Skeletal muscle tissue (tissue), 4 donors: ENCODE measurements around the gene INPP4A. TPM values are rescaled to one million over a fixed set of nuclear protein-coding genes. Genes with fewer than 3 reads are reported as not detected.

Experiments used
- H3K27ac ChIP-seq: one replicate; pipeline ENCODE4 v1.7.0; 2013; ENCODE audit warnings: mild to moderate bottlenecking, low read depth, low read length, inconsistent platforms
- H3K27me3 ChIP-seq, 3 donors: one replicate each; pipeline ENCODE4 v1.7.0; 2013; ENCODE audit warnings: low read length in 3 of 3; ENCODE audit not compliant: control insufficient read depth in 3 of 3, insufficient read depth in 3 of 3
- H3K36me3 ChIP-seq, 3 donors: one replicate each; pipeline ENCODE4 v1.7.0; 2013; ENCODE audit warnings: low read length in 3 of 3; ENCODE audit not compliant: control insufficient read depth in 3 of 3, insufficient read depth in 3 of 3
- H3K4me1 ChIP-seq, 3 donors: one replicate each; pipeline ENCODE4 v1.7.0; 2013; ENCODE audit warnings: low read length in 3 of 3, mild to moderate bottlenecking in 3 of 3; ENCODE audit not compliant: control insufficient read depth in 3 of 3, insufficient read depth in 3 of 3
- H3K4me3 ChIP-seq, 3 donors: one replicate each; pipeline ENCODE4 v1.7.0; 2013; ENCODE audit warnings: low read length in 3 of 3
- H3K9ac ChIP-seq, 3 donors: one replicate each; pipeline ENCODE4 v1.7.0; 2013; ENCODE audit warnings: low read length in 3 of 3, mild to moderate bottlenecking in 3 of 3, moderate library complexity in 2 of 3, low read depth in 1 of 3
- H3K9me3 ChIP-seq, 3 donors: one replicate each; pipeline ENCODE4 v1.7.0; 2013; ENCODE audit warnings: low read length in 3 of 3; ENCODE audit not compliant: control insufficient read depth in 3 of 3
- total RNA-seq: library from RNA; depleted of rRNA; stranded (reverse); fragments of >200 nt; gene quantifications from one replicate; pipeline ENCODE4 v1.2.3, GENCODE V29; 2014
- donor health status: Osteomylitis.

INPP4A gene
- total RNA-seq, 1 donor from 2014 or later, result 12.5 TPM

DNA sequence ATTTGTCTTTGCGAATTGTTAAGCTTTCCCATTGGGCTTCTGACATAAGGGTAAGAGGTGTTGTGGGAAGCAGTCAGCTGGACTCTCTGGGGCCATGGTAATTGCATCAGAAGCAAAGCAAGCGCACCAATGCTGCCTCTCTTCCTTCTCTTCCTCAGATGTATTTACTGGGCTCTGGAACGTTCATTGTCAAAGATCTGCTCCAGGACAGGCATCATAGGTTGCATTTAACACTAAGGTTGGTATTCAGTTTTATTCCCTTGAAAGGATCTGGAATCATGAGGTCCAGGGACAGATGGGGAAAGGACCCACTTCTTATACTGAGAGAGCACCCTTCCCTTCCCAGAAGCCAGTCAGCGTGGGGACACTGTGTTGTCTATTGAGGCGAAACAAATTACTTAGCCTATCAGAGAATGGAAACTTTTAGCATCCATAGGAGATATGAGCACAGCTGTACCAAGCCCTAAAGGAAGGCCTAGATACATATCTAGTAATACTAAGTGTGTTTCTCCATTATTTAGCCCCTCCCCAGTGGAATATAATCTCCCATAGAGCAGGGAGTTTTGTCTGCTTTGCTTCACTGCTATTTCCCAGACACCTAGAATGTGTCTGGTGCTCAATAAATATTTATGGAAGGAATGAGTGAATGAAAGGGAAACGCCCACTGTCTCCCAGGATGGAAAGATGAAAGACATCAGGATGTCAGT, 91.5 kb downstream of the INPP4A start:
- H3K36me3 ChIP-seq, result peaks cover 34 to 47% (median 38%) of the 10 kb centered on the region in 3 donors
- H3K9ac ChIP-seq, result no peak overlapping the region
- H3K27me3 ChIP-seq, result no peaks in the 10 kb centered on the region
- H3K4me3 ChIP-seq, result no peak overlapping the region
- H3K27ac ChIP-seq, result no peak overlapping the region
- H3K4me1 ChIP-seq, result no peaks in the 10 kb centered on the region
- H3K9me3 ChIP-seq, result no peaks in the 10 kb centered on the region

DNA sequence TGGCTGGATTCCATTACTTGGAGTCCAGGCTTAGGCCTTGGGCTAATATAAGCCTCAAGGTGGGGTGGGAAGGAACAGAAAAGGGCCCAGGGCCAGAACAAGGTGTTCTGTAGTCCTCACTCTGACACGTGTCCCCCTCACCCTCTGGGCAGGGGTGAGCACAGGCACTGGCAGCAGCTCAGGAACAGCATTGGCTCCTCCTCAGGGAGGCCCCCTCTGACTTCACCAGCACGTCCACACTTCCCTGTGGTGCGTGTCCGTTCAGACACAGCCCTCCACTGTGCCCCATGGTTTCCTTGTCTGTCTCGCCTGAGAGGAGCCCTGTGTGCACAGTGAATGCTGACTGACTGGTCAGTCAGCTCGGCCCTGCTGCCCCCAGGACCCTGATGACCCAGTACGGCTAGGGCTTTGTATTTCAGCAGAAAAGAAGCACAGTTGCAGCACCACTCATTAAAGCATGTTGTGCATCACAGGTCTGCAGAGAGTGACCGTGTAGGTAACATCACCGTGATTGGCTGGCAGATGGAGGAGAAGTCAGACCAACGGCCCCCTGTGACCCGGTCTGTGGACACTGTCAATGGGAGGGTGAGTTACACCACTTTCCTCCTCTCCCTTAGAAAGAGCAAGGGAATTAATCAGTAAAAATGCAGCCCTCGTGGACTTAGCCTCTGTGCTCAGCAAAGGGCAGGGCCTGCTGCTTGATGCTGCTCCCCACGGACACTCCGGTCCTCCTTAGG, 92.9 kb downstream of the INPP4A start:
- Histone ChIP-seq H3K9me3 (no peaks in the 10 kb centered on the region), H3K9ac (no peak overlapping the region), H3K27ac (no peak overlapping the region), H3K4me1 (no peaks in the 10 kb centered on the region), H3K36me3 (peaks cover 38 to 49% (median 39%) of the 10 kb centered on the region in 3 donors), H3K27me3 (no peaks in the 10 kb centered on the region), H3K4me3 (no peak overlapping the region)

DNA sequence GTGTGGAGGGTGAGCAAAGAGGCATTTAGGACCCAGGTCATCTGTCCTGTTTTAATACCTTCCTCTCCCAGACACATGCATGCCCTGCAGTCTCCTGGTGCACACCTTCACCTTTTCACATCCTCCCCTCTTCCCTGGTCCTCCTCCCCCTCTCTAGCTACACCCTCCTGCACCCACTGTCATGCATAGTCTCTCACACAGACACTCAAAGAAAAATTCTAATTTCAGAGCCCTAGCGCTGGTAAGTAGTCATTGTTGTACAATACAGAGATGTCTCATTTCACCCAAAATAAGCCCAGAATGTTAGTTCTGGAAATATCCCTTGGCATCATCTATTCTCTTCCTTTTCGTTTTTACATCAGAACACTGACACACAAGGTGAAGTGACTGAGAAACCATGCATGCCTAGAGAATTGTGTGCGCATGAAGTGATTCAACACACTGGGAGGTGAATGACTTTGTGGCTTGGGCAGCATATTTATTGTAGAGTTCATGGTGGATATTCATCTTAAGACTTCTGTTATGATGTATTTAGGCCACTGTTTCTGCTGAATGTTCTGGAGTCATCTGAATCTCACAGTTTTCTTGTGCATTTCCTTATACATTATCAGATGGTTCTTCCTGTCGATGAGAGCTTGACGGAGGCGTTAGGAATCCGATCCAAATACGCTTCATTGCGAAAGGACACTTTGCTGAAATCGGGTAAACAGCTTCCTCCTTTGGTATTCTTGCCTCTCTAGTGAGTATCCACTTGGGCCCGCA, 93.8 kb downstream of the INPP4A start:
- H3K4me1 ChIP-seq, result no peaks in the 10 kb centered on the region
- no peak overlapping the region for H3K4me3 ChIP-seq
- no peaks in the 10 kb centered on the region for H3K9me3 ChIP-seq
- H3K36me3 ChIP-seq, result peaks cover 42 to 53% (median 42%) of the 10 kb centered on the region in 3 donors
- no peak overlapping the region for H3K9ac ChIP-seq
- no peaks in the 10 kb centered on the region for H3K27me3 ChIP-seq
- H3K27ac ChIP-seq, result no peak overlapping the region

DNA sequence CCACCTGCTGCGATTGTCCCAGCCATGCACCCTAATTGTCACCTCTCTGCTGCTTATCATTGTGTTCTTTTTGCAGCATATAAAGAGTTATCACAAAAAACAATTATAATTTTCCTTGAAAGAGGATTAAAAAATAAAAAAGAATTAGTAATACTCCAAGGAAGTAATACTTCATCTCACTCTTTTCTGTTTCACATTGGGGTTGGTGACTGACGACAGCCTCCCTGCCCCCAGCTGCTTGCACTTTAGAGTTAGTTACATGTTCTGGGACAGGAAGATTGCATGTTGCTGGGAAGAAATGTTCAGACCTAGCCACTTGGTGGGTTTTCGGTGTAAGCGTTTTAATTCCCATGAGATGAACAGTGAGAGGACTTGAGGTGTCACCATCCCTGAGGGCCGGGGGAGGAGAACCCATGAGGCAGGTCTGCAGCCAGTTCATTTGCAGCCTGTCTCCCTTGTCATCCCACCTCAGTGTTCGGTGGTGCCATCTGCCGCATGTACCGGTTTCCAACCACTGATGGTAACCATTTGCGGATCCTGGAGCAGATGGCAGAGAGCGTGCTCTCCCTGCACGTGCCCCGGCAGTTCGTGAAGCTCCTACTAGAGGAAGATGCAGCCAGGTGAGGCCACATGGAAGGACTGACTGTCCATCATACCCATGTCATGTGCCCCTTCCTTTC, 94.5 kb downstream of the INPP4A start:
- Histone ChIP-seq H3K27ac (no peak overlapping the region), H3K4me1 (no peaks in the 10 kb centered on the region), H3K36me3 (peaks cover 43 to 58% (median 45%) of the 10 kb centered on the region in 3 donors), H3K27me3 (no peaks in the 10 kb centered on the region), H3K9me3 (no peaks in the 10 kb centered on the region), H3K4me3 (no peak overlapping the region), H3K9ac (no peak overlapping the region)

DNA sequence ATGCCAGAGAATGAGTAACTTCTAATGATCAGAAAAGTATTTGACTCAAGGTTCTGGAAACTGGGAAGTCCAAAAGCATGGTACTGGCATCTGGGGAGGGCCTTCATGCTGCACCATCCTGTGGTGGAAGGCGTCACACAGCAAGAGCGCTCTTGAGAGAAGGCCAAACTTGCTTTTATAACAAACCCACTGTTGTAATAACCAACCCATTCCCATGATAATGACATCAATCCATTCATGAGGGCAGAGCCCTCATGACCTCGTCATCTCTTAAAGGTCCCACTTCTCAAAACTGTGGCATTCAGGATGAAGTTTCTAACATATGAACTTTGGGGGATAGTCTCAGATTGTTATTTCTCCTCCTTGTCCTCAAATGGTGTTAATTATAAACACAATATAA, 95.9 kb downstream of the INPP4A start:
- Histone ChIP-seq H3K4me1 (no peaks in the 10 kb centered on the region), H3K27ac (no peak overlapping the region), H3K4me3 (no peak overlapping the region), H3K9ac (no peak overlapping the region), H3K27me3 (no peaks in the 10 kb centered on the region), H3K9me3 (no peaks in the 10 kb centered on the region), H3K36me3 (peaks cover 47 to 64% (median 56%) of the 10 kb centered on the region in 3 donors)

DNA sequence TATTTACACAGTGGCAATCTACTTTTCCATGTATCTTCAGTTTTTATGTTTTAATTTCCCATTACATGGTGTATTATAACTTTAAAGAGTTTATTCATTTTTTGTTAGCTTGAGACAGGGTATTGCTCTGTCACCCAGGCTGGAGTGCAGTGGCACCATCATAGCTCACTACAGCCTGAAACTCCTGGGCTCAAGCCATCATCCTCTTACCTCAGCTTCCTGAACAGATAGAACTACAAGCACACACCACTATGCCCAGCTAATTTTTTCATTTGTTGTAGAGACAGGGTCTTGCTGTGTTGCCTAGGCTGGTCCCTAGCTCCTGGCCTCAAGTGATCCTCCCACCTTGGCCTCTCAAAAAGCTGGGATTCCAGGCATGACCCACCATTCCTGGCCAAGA, 96.8 kb downstream of the INPP4A start:
- H3K27ac ChIP-seq, result no peak overlapping the region
- no peak overlapping the region for H3K9ac ChIP-seq

DNA sequence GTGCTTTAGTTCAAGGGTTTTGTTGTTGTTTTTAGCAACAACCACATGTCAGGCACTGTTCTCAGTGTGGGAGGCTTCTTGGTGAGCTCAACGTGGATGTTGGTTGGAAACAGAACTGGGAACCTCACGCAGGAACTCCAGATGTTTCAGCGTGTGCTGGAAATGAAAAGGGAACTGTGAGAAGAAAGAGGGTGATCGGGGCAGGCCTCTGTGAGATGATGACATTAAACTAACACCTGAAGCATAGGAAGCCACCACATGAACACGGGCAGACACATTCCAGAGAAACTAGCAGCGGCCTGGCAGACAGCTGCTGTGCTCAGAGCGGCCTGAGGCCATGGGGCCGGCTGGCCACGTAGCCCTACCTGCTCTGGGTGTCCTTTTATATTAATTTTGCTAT, 97.2 kb downstream of the INPP4A start:
- no peak overlapping the region for H3K9ac ChIP-seq
- no peaks in the 10 kb centered on the region for H3K4me1 ChIP-seq
- peaks cover 61 to 73% (median 64%) of the 10 kb centered on the region in 3 donors for H3K36me3 ChIP-seq
- H3K4me3 ChIP-seq, result no peak overlapping the region
- no peaks in the 10 kb centered on the region for H3K9me3 ChIP-seq
- no peak overlapping the region for H3K27ac ChIP-seq
- H3K27me3 ChIP-seq, result no peaks in the 10 kb centered on the region

More for the DNA sequence above, 96.8 kb downstream of the INPP4A start:
- Histone ChIP-seq H3K4me1 (no peaks in the 10 kb centered on the region), H3K36me3 (peaks cover 57 to 69% (median 61%) of the 10 kb centered on the region in 3 donors), H3K4me3 (no peak overlapping the region), H3K27me3 (no peaks in the 10 kb centered on the region), H3K9me3 (no peaks in the 10 kb centered on the region)

DNA sequence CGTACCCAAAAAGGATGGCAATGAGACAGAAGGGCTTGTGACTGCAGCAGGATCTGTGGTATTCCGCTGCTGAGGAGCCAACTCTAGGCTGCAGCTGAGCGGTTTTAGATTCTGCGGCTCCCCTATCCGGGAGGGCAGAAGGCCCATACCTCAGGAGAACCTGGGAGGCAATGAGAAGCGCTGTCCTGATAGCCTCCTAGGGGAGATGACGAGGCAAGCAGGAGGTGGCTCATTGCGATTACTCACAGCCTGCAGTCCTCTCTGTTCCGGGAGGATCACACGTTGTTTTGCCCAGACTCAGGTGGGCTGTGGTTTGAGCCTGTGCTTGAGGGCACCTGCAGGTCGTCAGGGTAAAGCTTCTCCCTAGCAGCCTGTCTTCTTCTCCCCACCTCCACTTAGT, 98.6 kb downstream of the INPP4A start:
- no peaks in the 10 kb centered on the region for H3K27me3 ChIP-seq
- H3K4me3 ChIP-seq, result no peak overlapping the region
- peaks cover 58 to 68% (median 66%) of the 10 kb centered on the region in 3 donors for H3K36me3 ChIP-seq
- H3K9ac ChIP-seq, result no peak overlapping the region
- no peaks in the 10 kb centered on the region for H3K4me1 ChIP-seq
- no peak overlapping the region for H3K27ac ChIP-seq
- no peaks in the 10 kb centered on the region for H3K9me3 ChIP-seq

DNA sequence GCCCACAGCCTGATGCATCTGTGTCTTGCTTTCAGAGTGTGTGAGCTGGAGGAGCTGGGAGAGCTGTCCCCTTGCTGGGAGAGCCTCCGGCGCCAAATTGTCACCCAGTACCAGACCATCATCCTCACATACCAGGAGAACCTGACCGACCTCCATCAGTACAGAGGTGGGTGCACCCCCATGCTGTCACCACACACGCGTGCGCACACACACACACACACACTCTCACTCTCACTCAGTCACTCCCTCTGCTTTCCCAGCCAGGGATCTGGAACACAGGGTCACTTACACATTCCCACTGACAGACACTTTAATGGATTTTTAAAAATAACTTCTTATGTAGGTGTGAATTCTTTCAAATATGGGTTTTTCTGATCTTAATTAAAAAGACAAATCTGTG, 99.2 kb downstream of the INPP4A start:
- no peaks in the 10 kb centered on the region for H3K4me1 ChIP-seq
- H3K27me3 ChIP-seq, result no peaks in the 10 kb centered on the region
- H3K4me3 ChIP-seq, result no peak overlapping the region
- peaks cover 53 to 62% (median 62%) of the 10 kb centered on the region in 3 donors for H3K36me3 ChIP-seq
- H3K9me3 ChIP-seq, result no peaks in the 10 kb centered on the region
- H3K27ac ChIP-seq, result no peak overlapping the region
- no peak overlapping the region for H3K9ac ChIP-seq
